Urothelium cell line (cell line): ENCODE data around the gene MGAT5B.

Experiments used
- DNase-seq: peaks from one replicate; pipeline ENCODE4 v3.0.0; 2011; ENCODE audit warnings: low spot score, mixed read lengths
- FAIRE-seq: peaks from 2 replicates; lab custom pipeline; 2011; peaks lifted over from hg19 to GRCh38; lab: Jason Lieb, UNC

Gene MGAT5B

GRCh38 chr17:76996741-76997694 is 128.8 kb downstream of the MGAT5B start:
- FAIRE-seq (no peak), DNase-seq (no peak)

GRCh38 chr17:76997981-76998531 is 129.9 kb downstream of the MGAT5B start:
- DNase-seq, result no peak
- FAIRE-seq, result peak; percentile 55

GRCh38 chr17:76998839-76999238 is 130.6 kb downstream of the MGAT5B start:
- DNase-seq (no peak), FAIRE-seq (peak; percentile 61)
